ENCODE measurements around the gene OR2AG2. TPM values are rescaled to one million over a fixed set of nuclear protein-coding genes. Genes with fewer than 3 reads are reported as not detected.

Gene OR2AG2
- total RNA-seq, 1 donor from 2014 or later: 0.07 TPM

DNA sequence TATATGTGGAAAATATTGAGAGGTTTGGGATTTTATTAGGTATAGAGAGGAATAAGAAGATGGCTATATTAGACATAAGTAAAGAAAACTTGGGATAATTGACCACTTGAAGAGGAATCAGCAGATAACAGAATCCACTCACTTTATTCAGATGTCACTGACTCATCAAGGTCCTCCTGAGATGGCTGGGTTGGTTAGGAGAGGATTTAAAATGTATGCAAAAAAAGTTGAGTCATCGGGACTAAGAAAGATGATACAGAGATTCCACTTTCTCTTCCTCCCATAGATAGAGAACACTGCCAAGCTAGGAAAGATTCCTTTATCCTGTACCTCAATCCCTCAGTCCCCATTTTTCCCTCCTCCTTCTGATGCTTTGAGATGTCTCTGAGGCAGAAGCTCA, 27.6 kb upstream of the OR2AG2 start, which contains the start of gene OR6A2:
OR6A2 (minus strand) TSS at position 288 of the 400 bp plus-strand sequence. CDS start 3,981 bp downstream, outside the sequence.
- peaks cover 7% of the 10 kb centered on the region for H3K9me3 Mint-ChIP-seq (ENCODE audit: low read depth)
- peaks cover 5% of the 10 kb centered on the region for H3K36me3 Mint-ChIP-seq (ENCODE audit: low read depth)
- TF ChIP-seq CTCF (IDR thresholded peaks at IDR 0.05): no peak
- no peaks in the 10 kb centered on the region for H3K27me3 Mint-ChIP-seq (ENCODE audit: low read depth)
- H3K27ac Mint-ChIP-seq (ENCODE audit: unreplicated experiment): no peak within 1 kb of the TSS
- DNase-seq (ENCODE audit: low spot score): no peak
- H3K4me3 Mint-ChIP-seq (ENCODE audit: unreplicated experiment): no peak within 1 kb of the TSS
- no peaks in the 10 kb centered on the region for H3K4me1 Mint-ChIP-seq (ENCODE audit: low read depth)

- no peak for TF ChIP-seq CTCF (IDR thresholded peaks at IDR 0.05)
- no peaks in the 10 kb centered on the region for H3K9me3 Mint-ChIP-seq (ENCODE audit: low read depth)
These were observed 22.9 kb upstream of the OR2AG2 start for GRCh38 chr11:6794639-6795038.

DNA sequence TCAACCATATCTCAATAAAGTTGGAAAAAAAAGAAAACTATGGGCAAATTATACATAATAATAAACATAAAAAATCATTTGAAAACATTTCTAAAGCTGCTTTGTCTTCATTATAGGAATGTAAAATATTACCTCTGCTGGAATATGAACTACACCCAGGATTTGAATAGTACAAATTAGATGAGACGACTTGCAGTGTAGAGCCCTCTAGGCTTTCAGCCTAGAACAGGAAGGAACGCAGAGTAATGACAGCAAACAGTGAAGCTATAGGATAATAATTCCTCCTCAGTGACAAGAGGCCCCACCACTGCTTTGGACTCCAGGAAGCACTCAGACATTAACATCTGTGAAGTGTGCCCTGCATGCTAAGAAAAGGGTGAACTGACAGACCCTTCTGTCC, 18.8 kb upstream of the OR2AG2 start:
- Mint-ChIP-seq H3K4me1 (ENCODE audit: low read depth) (no peaks in the 10 kb centered on the region), H3K27me3 (ENCODE audit: low read depth) (no peaks in the 10 kb centered on the region), H3K36me3 (ENCODE audit: low read depth) (no peaks in the 10 kb centered on the region), H3K4me3 (ENCODE audit: unreplicated experiment) (no peak overlapping the region), H3K27ac (ENCODE audit: unreplicated experiment) (no peak overlapping the region), H3K9me3 (ENCODE audit: low read depth) (no peaks in the 10 kb centered on the region)
- no peak for TF ChIP-seq CTCF (IDR thresholded peaks at IDR 0.05)
- no peak for DNase-seq (ENCODE audit: low spot score)

More at GRCh38 chr11:6794639-6795038, 22.9 kb upstream of the OR2AG2 start:
- no peaks in the 10 kb centered on the region for H3K36me3 Mint-ChIP-seq (ENCODE audit: low read depth)
- no peaks in the 10 kb centered on the region for H3K4me1 Mint-ChIP-seq (ENCODE audit: low read depth)
- DNase-seq (ENCODE audit: low spot score): no peak
- no peaks in the 10 kb centered on the region for H3K27me3 Mint-ChIP-seq (ENCODE audit: low read depth)
- no peak overlapping the region for H3K4me3 Mint-ChIP-seq (ENCODE audit: unreplicated experiment)
- H3K27ac Mint-ChIP-seq (ENCODE audit: unreplicated experiment): no peak overlapping the region

DNA sequence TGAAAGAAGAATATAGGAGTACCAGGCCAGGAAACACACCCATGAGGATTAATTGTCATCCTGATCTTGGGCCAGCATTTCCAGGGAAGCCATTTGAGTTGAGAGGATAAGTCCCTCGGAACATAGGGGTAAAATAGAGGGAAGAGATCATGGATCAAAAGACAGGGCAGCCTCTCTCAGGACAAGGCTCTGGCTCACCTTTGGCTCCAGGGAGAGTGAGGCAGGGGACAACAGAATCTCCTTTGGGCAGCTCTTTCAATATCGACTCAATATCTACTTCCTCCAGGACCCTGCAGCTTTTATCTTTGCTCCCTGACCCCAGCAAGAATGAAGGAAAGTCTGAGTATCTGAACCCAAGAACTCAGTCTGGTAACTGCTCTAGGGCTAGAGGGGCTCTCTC, 10.9 kb upstream of the OR2AG2 start, which contains the start of gene OR2AG1:
OR2AG1 (plus strand) TSS at position 301 of the 400 bp plus-strand sequence. CDS start 2,018 bp downstream, outside the sequence.
- Mint-ChIP-seq H3K4me1 (ENCODE audit: low read depth) (no peaks in the 10 kb centered on the region), H3K4me3 (ENCODE audit: unreplicated experiment) (no peak within 1 kb of the TSS), H3K9me3 (ENCODE audit: low read depth) (no peaks in the 10 kb centered on the region), H3K27me3 (ENCODE audit: low read depth) (peaks cover 6% of the 10 kb centered on the region), H3K27ac (ENCODE audit: unreplicated experiment) (no peak within 1 kb of the TSS), H3K36me3 (ENCODE audit: low read depth) (no peaks in the 10 kb centered on the region)
- no peak for DNase-seq (ENCODE audit: low spot score)
- no peak for TF ChIP-seq CTCF (IDR thresholded peaks at IDR 0.05)

- Mint-ChIP-seq H3K4me3 (ENCODE audit: unreplicated experiment) (no peak overlapping the region), H3K27me3 (ENCODE audit: low read depth) (peaks cover 6% of the 10 kb centered on the region), H3K36me3 (ENCODE audit: low read depth) (no peaks in the 10 kb centered on the region), H3K27ac (ENCODE audit: unreplicated experiment) (no peak overlapping the region), H3K4me1 (ENCODE audit: low read depth) (no peaks in the 10 kb centered on the region), H3K9me3 (ENCODE audit: low read depth) (no peaks in the 10 kb centered on the region)
- DNase-seq (ENCODE audit: low spot score): no peak
- no peak for TF ChIP-seq CTCF (IDR thresholded peaks at IDR 0.05)
These were observed 9.1 kb upstream of the OR2AG2 start for GRCh38 chr11:6780829-6781228.
